ENCODE data around the gene SPATC1L.

GRCh38 chr21:46211786-46212720, 27.8 kb upstream of the SPATC1L start:
- TF ChIP-seq SPI1 (IDR thresholded peaks at IDR 0.05; ENCODE audit: borderline replicate concordance, low read depth) (no peak), CTCF (IDR thresholded peaks at IDR 0.05; ENCODE audit: insufficient read depth, low read length) (no peak), POLR2AphosphoS5 (IDR thresholded peaks at IDR 0.05; ENCODE audit: low read depth) (no peak)
- TF ChIP-seq, protein P1, sequence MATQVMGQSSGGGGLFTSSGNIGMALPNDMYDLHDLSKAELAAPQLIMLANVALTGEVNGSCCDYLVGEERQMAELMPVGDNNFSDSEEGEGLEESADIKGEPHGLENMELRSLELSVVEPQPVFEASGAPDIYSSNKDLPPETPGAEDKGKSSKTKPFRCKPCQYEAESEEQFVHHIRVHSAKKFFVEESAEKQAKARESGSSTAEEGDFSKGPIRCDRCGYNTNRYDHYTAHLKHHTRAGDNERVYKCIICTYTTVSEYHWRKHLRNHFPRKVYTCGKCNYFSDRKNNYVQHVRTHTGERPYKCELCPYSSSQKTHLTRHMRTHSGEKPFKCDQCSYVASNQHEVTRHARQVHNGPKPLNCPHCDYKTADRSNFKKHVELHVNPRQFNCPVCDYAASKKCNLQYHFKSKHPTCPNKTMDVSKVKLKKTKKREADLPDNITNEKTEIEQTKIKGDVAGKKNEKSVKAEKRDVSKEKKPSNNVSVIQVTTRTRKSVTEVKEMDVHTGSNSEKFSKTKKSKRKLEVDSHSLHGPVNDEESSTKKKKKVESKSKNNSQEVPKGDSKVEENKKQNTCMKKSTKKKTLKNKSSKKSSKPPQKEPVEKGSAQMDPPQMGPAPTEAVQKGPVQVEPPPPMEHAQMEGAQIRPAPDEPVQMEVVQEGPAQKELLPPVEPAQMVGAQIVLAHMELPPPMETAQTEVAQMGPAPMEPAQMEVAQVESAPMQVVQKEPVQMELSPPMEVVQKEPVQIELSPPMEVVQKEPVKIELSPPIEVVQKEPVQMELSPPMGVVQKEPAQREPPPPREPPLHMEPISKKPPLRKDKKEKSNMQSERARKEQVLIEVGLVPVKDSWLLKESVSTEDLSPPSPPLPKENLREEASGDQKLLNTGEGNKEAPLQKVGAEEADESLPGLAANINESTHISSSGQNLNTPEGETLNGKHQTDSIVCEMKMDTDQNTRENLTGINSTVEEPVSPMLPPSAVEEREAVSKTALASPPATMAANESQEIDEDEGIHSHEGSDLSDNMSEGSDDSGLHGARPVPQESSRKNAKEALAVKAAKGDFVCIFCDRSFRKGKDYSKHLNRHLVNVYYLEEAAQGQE (IDR thresholded peaks at IDR 0.05; ENCODE audit: insufficient replicate concordance, low read depth): no peak
